ENCODE measurements around the gene KCNN2. TPM values are rescaled to one million over a fixed set of nuclear protein-coding genes. Genes with fewer than 3 reads are reported as not detected.

The KCNN2 gene
- total and polyA plus RNA-seq, 2 donors (not counting 3 experiments of a cell fraction or from before 2014, with no cell fraction given), result 0.32 to 1.9 TPM

DNA sequence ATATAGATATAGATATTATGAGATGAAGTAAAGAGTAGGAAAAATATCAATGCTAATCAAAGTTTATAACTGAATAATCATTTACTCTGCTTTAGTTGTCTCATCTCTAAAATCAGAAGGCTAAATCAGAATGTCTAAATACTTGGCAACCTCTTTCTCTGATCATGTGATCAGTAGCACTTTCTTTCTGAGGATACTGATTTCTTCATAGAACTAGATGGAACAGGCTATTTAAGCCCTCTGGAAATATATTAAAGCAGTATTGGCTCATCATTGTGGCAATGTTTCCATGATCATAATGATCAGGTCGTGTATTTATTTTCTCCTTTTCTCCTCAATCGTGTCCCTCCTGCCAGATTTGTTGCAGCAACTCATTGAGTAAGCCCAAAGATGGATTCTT lies 109.7 kb downstream of the KCNN2 start:
- no peaks in the 10 kb centered on the region for H3K4me1 ChIP-seq (ENCODE audit: control insufficient read depth, extremely low read depth, insufficient read depth, low read length)
- dilution Hi-C loops (cut with MboI; ENCODE audit: extremely low pct_ligation_motif_present, low sequenced_read_pairs), result no loop called here
- ChIA-PET POLR2A (no interaction called here), CTCF (no interaction called here)
- no peaks in the 10 kb centered on the region for H3K27me3 ChIP-seq (ENCODE audit: control insufficient read depth in 2 of 2, insufficient read depth in 2 of 2, low read length in 2 of 2)
- TF ChIP-seq POLR2AphosphoS5 (IDR thresholded peaks at IDR 0.05; ENCODE audit: insufficient read depth, low read depth, low read length), result no peak
- no peak for TF ChIP-seq MAX (IDR thresholded peaks at IDR 0.05; ENCODE audit: insufficient read depth, insufficient read length)
- TF ChIP-seq POLR2A (IDR thresholded peaks at IDR 0.05; ENCODE audit: low read depth, low read length), result no peak
- no peak for TF ChIP-seq MYC (IDR thresholded peaks at IDR 0.05; ENCODE audit: low read depth, low read length)
- TF ChIP-seq GATA2 (IDR thresholded peaks at IDR 0.05; ENCODE audit: insufficient read depth, insufficient read length, low read depth, low read length), result no peak
- no peak for TF ChIP-seq FOS (IDR thresholded peaks at IDR 0.05; ENCODE audit: borderline replicate concordance, insufficient read depth, low read length)
- TF ChIP-seq, protein P1, sequence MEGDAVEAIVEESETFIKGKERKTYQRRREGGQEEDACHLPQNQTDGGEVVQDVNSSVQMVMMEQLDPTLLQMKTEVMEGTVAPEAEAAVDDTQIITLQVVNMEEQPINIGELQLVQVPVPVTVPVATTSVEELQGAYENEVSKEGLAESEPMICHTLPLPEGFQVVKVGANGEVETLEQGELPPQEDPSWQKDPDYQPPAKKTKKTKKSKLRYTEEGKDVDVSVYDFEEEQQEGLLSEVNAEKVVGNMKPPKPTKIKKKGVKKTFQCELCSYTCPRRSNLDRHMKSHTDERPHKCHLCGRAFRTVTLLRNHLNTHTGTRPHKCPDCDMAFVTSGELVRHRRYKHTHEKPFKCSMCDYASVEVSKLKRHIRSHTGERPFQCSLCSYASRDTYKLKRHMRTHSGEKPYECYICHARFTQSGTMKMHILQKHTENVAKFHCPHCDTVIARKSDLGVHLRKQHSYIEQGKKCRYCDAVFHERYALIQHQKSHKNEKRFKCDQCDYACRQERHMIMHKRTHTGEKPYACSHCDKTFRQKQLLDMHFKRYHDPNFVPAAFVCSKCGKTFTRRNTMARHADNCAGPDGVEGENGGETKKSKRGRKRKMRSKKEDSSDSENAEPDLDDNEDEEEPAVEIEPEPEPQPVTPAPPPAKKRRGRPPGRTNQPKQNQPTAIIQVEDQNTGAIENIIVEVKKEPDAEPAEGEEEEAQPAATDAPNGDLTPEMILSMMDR (IDR thresholded peaks at IDR 0.05; ENCODE audit: extremely low read depth in 1 of 2, insufficient read depth in 1 of 2, low read depth in 1 of 2, low read length in 2 of 2), result no peak
- TF ChIP-seq EZH2 (IDR thresholded peaks at IDR 0.05; ENCODE audit: borderline replicate concordance, low read depth, low read length, severe bottlenecking), result no peak
- TF ChIP-seq JUN (IDR thresholded peaks at IDR 0.05; ENCODE audit: borderline replicate concordance, insufficient read depth, insufficient read length, low read depth), result no peak
- H2AFZ ChIP-seq (ENCODE audit: low read depth, low read length), result no peak overlapping the region
- H3K79me2 ChIP-seq (ENCODE audit: control insufficient read depth, insufficient read depth, low read length), result no peaks in the 10 kb centered on the region
- no peak for DNase-seq (ENCODE audit: low read depth, low spot score)
- H3K27ac ChIP-seq (ENCODE audit: insufficient read depth, low read depth, low read length), result no peak overlapping the region
- H3K9me1 ChIP-seq (replicated peaks; ENCODE audit: control insufficient read depth, extremely low read depth, insufficient read depth, low read length), result no peaks in the 10 kb centered on the region
- H3K9me3 ChIP-seq (replicated peaks; ENCODE audit: control insufficient read depth, insufficient read depth, low read length), result no peaks in the 10 kb centered on the region
- BruUV-seq (replicated peaks), result no TSS peak
- H3K4me3 ChIP-seq (replicated peaks in 1 of 3; ENCODE audit: insufficient read depth in 1 of 3, low read depth in 1 of 3, low read length in 3 of 3), result no peak overlapping the region
- no peak for FAIRE-seq
- H4K20me1 ChIP-seq (replicated peaks; ENCODE audit: control insufficient read depth, extremely low read depth, insufficient read depth, low read length), result no peaks in the 10 kb centered on the region
- H3K9ac ChIP-seq (replicated peaks; ENCODE audit: extremely low read depth, insufficient read depth, low read length), result no peak overlapping the region
- H3K36me3 ChIP-seq (ENCODE audit: control insufficient read depth in 2 of 2, extremely low read depth in 1 of 2, insufficient read depth in 2 of 2, low read length in 2 of 2), result no peaks in the 10 kb centered on the region
- intact Hi-C loops (cut with micrococcal nuclease), result no loop called here
- no peak overlapping the region for H3K4me2 ChIP-seq (ENCODE audit: insufficient read depth, low read length)

All from endothelial cell of umbilical vein (primary cell).